Upper lobe of left lung (tissue), 4 donors: ENCODE results near the gene SEZ6L.

Experiments used
- EP300 ChIP-seq, 4 donors: sonication (generic); formaldehyde crosslinking; IDR thresholded peaks; one replicate each; pipeline ENCODE4 v1.5.1; 2017; ENCODE audit warnings: antibody characterized with exemption in 4 of 4, control low read depth in 2 of 4
- POLR2A ChIP-seq, 4 donors: fragments of 450-650 bp; IDR thresholded peaks; one replicate each; pipeline ENCODE4 v1.5.1; 2016 to 2017; ENCODE audit warnings: antibody characterized with exemption in 4 of 4, mild to moderate bottlenecking in 2 of 4
- TF ChIP-seq, protein P1 (sequence below), 6 experiments: fragments of 450-650 bp in 4 of 6; fragments of 200-600 bp in 2 of 6; sonication (generic) in 2 of 6; IDR thresholded peaks; one replicate each; pipeline ENCODE4 v1.5.1; 2016 to 2019; ENCODE audit warnings: antibody characterized with exemption in 6 of 6

DNA sequence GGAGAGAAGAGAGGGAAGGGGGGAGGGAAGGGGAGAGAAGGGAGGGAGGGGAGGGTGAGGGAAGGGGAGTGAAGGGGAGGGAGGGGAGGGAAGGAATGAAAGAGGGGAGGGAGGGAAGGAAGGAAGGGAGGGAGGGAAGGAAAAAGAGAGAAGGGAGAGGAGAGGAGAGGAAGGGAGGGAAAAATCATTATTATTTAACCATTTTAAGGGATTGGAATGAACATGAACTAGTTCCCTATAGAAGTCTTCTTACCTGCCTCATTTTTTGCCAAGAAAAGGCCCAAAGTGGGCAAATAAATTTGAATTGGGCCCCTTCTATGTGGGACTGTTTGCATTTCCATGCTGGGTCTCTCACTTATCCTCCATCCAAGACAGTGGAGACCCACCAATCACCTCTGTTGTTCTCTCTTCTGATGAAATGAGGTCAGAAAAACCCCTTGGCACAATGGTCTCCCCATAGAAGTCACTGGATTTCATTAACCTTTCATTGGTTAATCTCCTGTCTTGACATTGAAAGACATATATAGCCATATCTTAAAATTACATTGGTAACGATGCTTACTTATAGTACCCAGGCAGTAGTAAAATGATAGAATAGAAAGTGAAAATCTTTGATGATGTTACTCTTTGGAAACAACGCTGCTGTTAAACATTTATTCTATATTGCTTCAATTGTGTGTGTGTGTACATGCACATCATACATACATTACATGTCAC lies 179.7 kb downstream of the SEZ6L start:
- TF ChIP-seq, protein P1, sequence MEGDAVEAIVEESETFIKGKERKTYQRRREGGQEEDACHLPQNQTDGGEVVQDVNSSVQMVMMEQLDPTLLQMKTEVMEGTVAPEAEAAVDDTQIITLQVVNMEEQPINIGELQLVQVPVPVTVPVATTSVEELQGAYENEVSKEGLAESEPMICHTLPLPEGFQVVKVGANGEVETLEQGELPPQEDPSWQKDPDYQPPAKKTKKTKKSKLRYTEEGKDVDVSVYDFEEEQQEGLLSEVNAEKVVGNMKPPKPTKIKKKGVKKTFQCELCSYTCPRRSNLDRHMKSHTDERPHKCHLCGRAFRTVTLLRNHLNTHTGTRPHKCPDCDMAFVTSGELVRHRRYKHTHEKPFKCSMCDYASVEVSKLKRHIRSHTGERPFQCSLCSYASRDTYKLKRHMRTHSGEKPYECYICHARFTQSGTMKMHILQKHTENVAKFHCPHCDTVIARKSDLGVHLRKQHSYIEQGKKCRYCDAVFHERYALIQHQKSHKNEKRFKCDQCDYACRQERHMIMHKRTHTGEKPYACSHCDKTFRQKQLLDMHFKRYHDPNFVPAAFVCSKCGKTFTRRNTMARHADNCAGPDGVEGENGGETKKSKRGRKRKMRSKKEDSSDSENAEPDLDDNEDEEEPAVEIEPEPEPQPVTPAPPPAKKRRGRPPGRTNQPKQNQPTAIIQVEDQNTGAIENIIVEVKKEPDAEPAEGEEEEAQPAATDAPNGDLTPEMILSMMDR (IDR thresholded peaks at IDR 0.05): no peak
- TF ChIP-seq POLR2A (IDR thresholded peaks at IDR 0.05) (no peak), EP300 (IDR thresholded peaks at IDR 0.05) (no peak)
